Measurements from ENCODE around the gene CASZ1.

The CASZ1 gene

GRCh38 chr1:10667861-10668761, 128.3 kb downstream of the CASZ1 start:
- H3K4me3 ChIP-seq (ENCODE audit: low read depth, low read length): no peak overlapping the region

GRCh38 chr1:10665930-10666850, 130.3 kb downstream of the CASZ1 start:
- H3K9me3 ChIP-seq (ENCODE audit: control insufficient read depth, low read length): no peaks in the 10 kb centered on the region
- no peak overlapping the region for H3K4me3 ChIP-seq (ENCODE audit: low read depth, low read length)
- no peak overlapping the region for H3K27ac ChIP-seq
- H3K4me1 ChIP-seq: no peaks in the 10 kb centered on the region
- no peak for TF ChIP-seq CTCF (IDR thresholded peaks at IDR 0.05)
- no peak overlapping the region for H2AFZ ChIP-seq
- no peaks in the 10 kb centered on the region for H3K27me3 ChIP-seq (ENCODE audit: control insufficient read depth, insufficient read depth, low read length)
- H3K4me2 ChIP-seq (ENCODE audit: low read length): no peak overlapping the region
- H3K36me3 ChIP-seq (ENCODE audit: control insufficient read depth, insufficient read depth, low read length): no peaks in the 10 kb centered on the region
- H3K9ac ChIP-seq: no peak overlapping the region
- H3K79me2 ChIP-seq: no peaks in the 10 kb centered on the region

More at GRCh38 chr1:10667861-10668761, 128.3 kb downstream of the CASZ1 start:
- H3K4me2 ChIP-seq (ENCODE audit: low read length): no peak overlapping the region
- no peaks in the 10 kb centered on the region for H3K36me3 ChIP-seq (ENCODE audit: control insufficient read depth, insufficient read depth, low read length)
- no peak overlapping the region for H2AFZ ChIP-seq
- no peaks in the 10 kb centered on the region for H3K9me3 ChIP-seq (ENCODE audit: control insufficient read depth, low read length)
- H3K4me1 ChIP-seq: no peaks in the 10 kb centered on the region
- H3K27me3 ChIP-seq (ENCODE audit: control insufficient read depth, insufficient read depth, low read length): no peaks in the 10 kb centered on the region
- H3K27ac ChIP-seq: no peak overlapping the region
- H3K9ac ChIP-seq: no peak overlapping the region
- no peak for TF ChIP-seq CTCF (IDR thresholded peaks at IDR 0.05)
- H3K79me2 ChIP-seq: no peaks in the 10 kb centered on the region

GRCh38 chr1:10665226-10665625, 131.2 kb downstream of the CASZ1 start:
- no peaks in the 10 kb centered on the region for H3K36me3 ChIP-seq (ENCODE audit: control insufficient read depth, insufficient read depth, low read length)

GRCh38 chr1:10664251-10664650, 132.2 kb downstream of the CASZ1 start:
- Histone ChIP-seq H3K79me2 (no peaks in the 10 kb centered on the region), H3K27me3 (ENCODE audit: control insufficient read depth, insufficient read depth, low read length) (no peaks in the 10 kb centered on the region), H2AFZ (no peak overlapping the region), H3K9ac (no peak overlapping the region), H3K27ac (no peak overlapping the region), H3K4me1 (no peaks in the 10 kb centered on the region), H3K4me2 (ENCODE audit: low read length) (no peak overlapping the region), H3K4me3 (ENCODE audit: low read depth, low read length) (no peak overlapping the region), H3K9me3 (ENCODE audit: control insufficient read depth, low read length) (no peaks in the 10 kb centered on the region), H3K36me3 (ENCODE audit: control insufficient read depth, insufficient read depth, low read length) (no peaks in the 10 kb centered on the region)
- TF ChIP-seq CTCF (IDR thresholded peaks at IDR 0.05): no peak

More at GRCh38 chr1:10665226-10665625, 131.2 kb downstream of the CASZ1 start:
- Histone ChIP-seq H3K4me1 (no peaks in the 10 kb centered on the region), H3K27ac (no peak overlapping the region), H2AFZ (no peak overlapping the region), H3K4me2 (ENCODE audit: low read length) (no peak overlapping the region), H3K79me2 (no peaks in the 10 kb centered on the region), H3K4me3 (ENCODE audit: low read depth, low read length) (no peak overlapping the region), H3K27me3 (ENCODE audit: control insufficient read depth, insufficient read depth, low read length) (no peaks in the 10 kb centered on the region), H3K9ac (no peak overlapping the region), H3K9me3 (ENCODE audit: control insufficient read depth, low read length) (no peaks in the 10 kb centered on the region)
- TF ChIP-seq CTCF (IDR thresholded peaks at IDR 0.05): no peak
